K562 (cell line): ENCODE data around the gene GRK4. TPM values are rescaled to one million over a fixed set of nuclear protein-coding genes. Genes with fewer than 3 reads are reported as not detected.

Experiments used
- CBFB ChIP-seq: sonication (generic); formaldehyde crosslinking; IDR thresholded peaks from 2 replicates; pipeline ENCODE4 v1.4.0; 2020; ENCODE audit warnings: mild to moderate bottlenecking, missing genetic modification reagents
- ETV1 ChIP-seq: fragments of 450-650 bp; conservative IDR thresholded peaks from 2 replicates; pipeline ENCODE4 v1.6.1; 2016; ENCODE audit warnings: missing genetic modification characterization, control low read depth, low read depth, missing compliant biosample characterization
- KLF1 ChIP-seq: fragments of 450-650 bp; IDR thresholded peaks from 2 replicates; pipeline ENCODE4 v1.6.1; 2016; ENCODE audit warnings: missing genetic modification characterization, missing compliant biosample characterization
- POLR2G ChIP-seq: fragments of 200-400 bp; formaldehyde crosslinking; IDR thresholded peaks from 2 replicates; pipeline ENCODE4 v1.6.1; 2017; ENCODE audit warnings: low read depth, mild to moderate bottlenecking, antibody characterized with exemption, low read length, moderate library complexity
- PURB ChIP-seq: sonication (generic); formaldehyde crosslinking; IDR thresholded peaks from 2 replicates; pipeline ENCODE4 v1.9.0; 2021; ENCODE audit warnings: low read depth, mild to moderate bottlenecking, missing genetic modification reagents
- SRSF1 ChIP-seq: fragments of 200-400 bp; formaldehyde crosslinking; IDR thresholded peaks from 2 replicates; pipeline ENCODE4 v1.6.1; 2017; ENCODE audit warnings: mild to moderate bottlenecking, low read depth, low read length, moderate library complexity
- U2AF1 ChIP-seq: fragments of 200-400 bp; formaldehyde crosslinking; optimal IDR thresholded peaks from 2 replicates; pipeline ENCODE3; 2017; ENCODE audit warnings: mild to moderate bottlenecking, low read depth, low read length, moderate library complexity
- YY1 ChIP-seq, 3 experiments: IDR thresholded peaks; 2 replicates each; pipeline ENCODE4 v1.6.1; 2011; ENCODE audit warnings: low read length in 2 of 3, mild to moderate bottlenecking in 2 of 3, moderate library complexity in 2 of 3, borderline replicate concordance in 1 of 3, control low read depth in 1 of 3, low read depth in 1 of 3; ENCODE audit not compliant: insufficient read depth in 3 of 3, insufficient replicate concordance in 2 of 3, control insufficient read depth in 1 of 3, insufficient read length in 1 of 3; ENCODE audit errors: extremely low read depth in 1 of 3
- ZNF184 ChIP-seq: sonication (generic); formaldehyde crosslinking; IDR thresholded peaks from 2 replicates; pipeline ENCODE4 v1.5.0; 2020; ENCODE audit warnings: missing genetic modification reagents
- ZNF23 ChIP-seq: fragments of 250-450 bp; sonication (Bioruptor Pico); IDR thresholded peaks from 2 replicates; pipeline ENCODE4 v1.4.0; 2020; ENCODE audit warnings: mild to moderate bottlenecking
- ZNF3 ChIP-seq: fragments of 250-450 bp; sonication (Bioruptor Pico); IDR thresholded peaks from 2 replicates; pipeline ENCODE4 v1.5.0; 2021; ENCODE audit warnings: mild to moderate bottlenecking, moderate library complexity
- ZNF436 ChIP-seq: fragments of 250-450, 450-650 bp; sonication (Bioruptor Pico); formaldehyde crosslinking; IDR thresholded peaks from 2 replicates; pipeline ENCODE4 v1.7.0; 2020; ENCODE audit warnings: mild to moderate bottlenecking
- polyA plus RNA-seq, 8 experiments: library from polyadenylated mRNA; depleted of rRNA in 4 of 8; stranded (reverse) in 5 of 8; unstranded in 3 of 8; fragments of >200 nt; fragmentation: Nextera tagmentation in 2 of 8; fragmentation: Illumina TruSeq in 1 of 8; extraction: Ambion mirVana in 2 of 8; extraction: Trizol in 1 of 8; gene quantifications; 2 replicates each; pipeline versions ENCODE4 v1.2.1 to v1.2.3, GENCODE V29; 2011 to 2014; ENCODE audit warnings: inconsistent platforms in 1 of 8, missing spikeins in 1 of 8
- total RNA-seq, 7 experiments: library from RNA; depleted of rRNA in 6 of 7; stranded (reverse); fragments of >200 nt in 6 of 7; fragmentation: Illumina TruSeq in 2 of 7; extraction: Trizol in 2 of 7; gene quantifications; 2 replicates each; pipeline versions ENCODE4 v1.2.1 to v1.2.3, GENCODE V29; 2011 to 2021; ENCODE audit warnings: low replicate concordance in 1 of 7
- TF ChIP-seq, protein P1 (sequence below): fragments of 450-650 bp; IDR thresholded peaks from 2 replicates; pipeline ENCODE4 v1.7.0; 2016; ENCODE audit warnings: borderline replicate concordance
- TF ChIP-seq, protein P2 (sequence below), 2 experiments: fragments of 450-650 bp; conservative IDR thresholded peaks; 2 replicates each; pipeline ENCODE4 v1.6.1; 2017; ENCODE audit warnings: mild to moderate bottlenecking in 2 of 2, moderate library complexity in 2 of 2
- TF ChIP-seq, protein P3 (sequence below): fragments of 450-650 bp; formaldehyde crosslinking; IDR thresholded peaks from 2 replicates; pipeline ENCODE4 v1.4.0; 2020; ENCODE audit warnings: mild to moderate bottlenecking, moderate library complexity
- TF ChIP-seq, protein P4 (sequence below): fragments of 450-650 bp; IDR thresholded peaks from 2 replicates; pipeline ENCODE4 v1.6.1; 2018; ENCODE audit not compliant: partially characterized antibody

Gene GRK4
- total and polyA plus RNA-seq, 9 of the 15 experiments (the other 6 are each of a cell fraction or from before 2014, with no cell fraction given): 1.1 to 4.8 (median 2.6) TPM

DNA sequence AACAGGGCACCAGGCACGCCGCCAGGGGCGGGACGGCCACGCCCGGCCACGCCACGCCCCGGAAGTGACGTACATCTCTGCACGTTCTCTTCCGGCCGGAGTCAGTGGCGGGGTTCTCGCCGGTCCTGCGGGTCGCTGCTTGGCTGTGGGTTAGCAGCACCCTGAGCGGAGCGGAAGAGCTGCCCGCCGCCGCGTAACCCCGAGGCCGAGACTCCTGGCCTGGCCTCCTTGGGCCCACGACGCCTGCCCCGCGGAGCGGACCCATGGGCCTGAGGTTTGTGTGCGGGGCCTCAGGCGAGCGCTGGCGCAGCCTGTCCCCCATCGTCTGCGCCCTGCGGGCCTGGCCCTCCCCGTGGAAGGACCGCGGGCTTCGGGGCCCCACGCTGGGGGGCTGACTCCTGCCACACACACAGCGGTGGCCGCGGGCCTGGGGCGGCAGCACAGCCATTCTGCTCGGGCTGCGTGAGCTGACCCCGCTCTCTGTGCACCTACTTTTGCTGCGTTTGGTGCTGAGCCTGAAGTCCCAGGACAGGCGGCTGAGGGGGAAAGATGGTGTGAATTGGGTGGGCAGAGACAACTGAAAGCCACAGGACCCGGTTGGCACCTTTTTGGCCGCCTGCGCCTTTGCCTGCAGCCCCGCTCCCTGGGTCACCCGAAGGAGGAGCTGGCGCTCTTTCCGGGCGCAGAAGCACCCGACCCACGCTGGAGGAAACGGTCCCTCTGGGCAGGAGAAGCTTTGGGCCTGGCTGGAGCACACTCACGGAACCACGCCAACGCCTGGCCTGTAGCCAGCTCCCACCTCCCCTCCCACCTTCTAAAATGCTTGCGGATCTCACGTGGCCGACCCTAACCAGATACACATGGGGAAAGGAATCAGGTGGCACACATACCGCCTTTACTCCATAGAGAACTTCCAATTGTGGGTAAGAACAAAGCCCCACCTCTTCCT is 28.3 kb upstream of the GRK4 start (continued):
- TF ChIP-seq, protein P1, sequence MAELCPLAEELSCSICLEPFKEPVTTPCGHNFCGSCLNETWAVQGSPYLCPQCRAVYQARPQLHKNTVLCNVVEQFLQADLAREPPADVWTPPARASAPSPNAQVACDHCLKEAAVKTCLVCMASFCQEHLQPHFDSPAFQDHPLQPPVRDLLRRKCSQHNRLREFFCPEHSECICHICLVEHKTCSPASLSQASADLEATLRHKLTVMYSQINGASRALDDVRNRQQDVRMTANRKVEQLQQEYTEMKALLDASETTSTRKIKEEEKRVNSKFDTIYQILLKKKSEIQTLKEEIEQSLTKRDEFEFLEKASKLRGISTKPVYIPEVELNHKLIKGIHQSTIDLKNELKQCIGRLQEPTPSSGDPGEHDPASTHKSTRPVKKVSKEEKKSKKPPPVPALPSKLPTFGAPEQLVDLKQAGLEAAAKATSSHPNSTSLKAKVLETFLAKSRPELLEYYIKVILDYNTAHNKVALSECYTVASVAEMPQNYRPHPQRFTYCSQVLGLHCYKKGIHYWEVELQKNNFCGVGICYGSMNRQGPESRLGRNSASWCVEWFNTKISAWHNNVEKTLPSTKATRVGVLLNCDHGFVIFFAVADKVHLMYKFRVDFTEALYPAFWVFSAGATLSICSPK: no peak
- TF ChIP-seq SRSF1: no peak
- no peak for TF ChIP-seq ZNF23
- peak; percentile 87 for TF ChIP-seq KLF1 (tag)
- no peak for TF ChIP-seq ZNF3 (CRISPR knock-in tag)
- TF ChIP-seq, protein P2, sequence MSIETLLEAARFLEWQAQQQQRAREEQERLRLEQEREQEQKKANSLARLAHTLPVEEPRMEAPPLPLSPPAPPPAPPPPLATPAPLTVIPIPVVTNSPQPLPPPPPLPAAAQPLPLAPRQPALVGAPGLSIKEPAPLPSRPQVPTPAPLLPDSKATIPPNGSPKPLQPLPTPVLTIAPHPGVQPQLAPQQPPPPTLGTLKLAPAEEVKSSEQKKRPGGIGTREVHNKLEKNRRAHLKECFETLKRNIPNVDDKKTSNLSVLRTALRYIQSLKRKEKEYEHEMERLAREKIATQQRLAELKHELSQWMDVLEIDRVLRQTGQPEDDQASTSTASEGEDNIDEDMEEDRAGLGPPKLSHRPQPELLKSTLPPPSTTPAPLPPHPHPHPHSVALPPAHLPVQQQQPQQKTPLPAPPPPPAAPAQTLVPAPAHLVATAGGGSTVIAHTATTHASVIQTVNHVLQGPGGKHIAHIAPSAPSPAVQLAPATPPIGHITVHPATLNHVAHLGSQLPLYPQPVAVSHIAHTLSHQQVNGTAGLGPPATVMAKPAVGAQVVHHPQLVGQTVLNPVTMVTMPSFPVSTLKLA (conservative IDR thresholded peaks at IDR 0.05): peak; percentile 2 to 79
- TF ChIP-seq, protein P3, sequence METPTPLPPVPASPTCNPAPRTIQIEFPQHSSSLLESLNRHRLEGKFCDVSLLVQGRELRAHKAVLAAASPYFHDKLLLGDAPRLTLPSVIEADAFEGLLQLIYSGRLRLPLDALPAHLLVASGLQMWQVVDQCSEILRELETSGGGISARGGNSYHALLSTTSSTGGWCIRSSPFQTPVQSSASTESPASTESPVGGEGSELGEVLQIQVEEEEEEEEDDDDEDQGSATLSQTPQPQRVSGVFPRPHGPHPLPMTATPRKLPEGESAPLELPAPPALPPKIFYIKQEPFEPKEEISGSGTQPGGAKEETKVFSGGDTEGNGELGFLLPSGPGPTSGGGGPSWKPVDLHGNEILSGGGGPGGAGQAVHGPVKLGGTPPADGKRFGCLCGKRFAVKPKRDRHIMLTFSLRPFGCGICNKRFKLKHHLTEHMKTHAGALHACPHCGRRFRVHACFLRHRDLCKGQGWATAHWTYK (CRISPR knock-in tag): peak; percentile 61; the same call in 1 of the 2 replicates
- TF ChIP-seq, protein P4, sequence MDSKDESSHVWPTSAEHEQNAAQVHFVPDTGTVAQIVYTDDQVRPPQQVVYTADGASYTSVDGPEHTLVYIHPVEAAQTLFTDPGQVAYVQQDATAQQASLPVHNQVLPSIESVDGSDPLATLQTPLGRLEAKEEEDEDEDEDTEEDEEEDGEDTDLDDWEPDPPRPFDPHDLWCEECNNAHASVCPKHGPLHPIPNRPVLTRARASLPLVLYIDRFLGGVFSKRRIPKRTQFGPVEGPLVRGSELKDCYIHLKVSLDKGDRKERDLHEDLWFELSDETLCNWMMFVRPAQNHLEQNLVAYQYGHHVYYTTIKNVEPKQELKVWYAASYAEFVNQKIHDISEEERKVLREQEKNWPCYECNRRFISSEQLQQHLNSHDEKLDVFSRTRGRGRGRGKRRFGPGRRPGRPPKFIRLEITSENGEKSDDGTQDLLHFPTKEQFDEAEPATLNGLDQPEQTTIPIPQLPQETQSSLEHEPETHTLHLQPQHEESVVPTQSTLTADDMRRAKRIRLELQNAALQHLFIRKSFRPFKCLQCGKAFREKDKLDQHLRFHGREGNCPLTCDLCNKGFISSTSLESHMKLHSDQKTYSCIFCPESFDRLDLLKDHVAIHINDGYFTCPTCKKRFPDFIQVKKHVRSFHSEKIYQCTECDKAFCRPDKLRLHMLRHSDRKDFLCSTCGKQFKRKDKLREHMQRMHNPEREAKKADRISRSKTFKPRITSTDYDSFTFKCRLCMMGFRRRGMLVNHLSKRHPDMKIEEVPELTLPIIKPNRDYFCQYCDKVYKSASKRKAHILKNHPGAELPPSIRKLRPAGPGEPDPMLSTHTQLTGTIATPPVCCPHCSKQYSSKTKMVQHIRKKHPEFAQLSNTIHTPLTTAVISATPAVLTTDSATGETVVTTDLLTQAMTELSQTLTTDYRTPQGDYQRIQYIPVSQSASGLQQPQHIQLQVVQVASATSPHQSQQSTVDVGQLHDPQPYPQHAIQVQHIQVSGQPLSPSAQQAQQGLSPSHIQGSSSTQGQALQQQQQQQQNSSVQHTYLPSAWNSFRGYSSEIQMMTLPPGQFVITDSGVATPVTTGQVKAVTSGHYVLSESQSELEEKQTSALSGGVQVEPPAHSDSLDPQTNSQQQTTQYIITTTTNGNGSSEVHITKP: peak; percentile 26
- 0 out of 2 replicates have a peak, but pooled peaks have one; percentile 38 for TF ChIP-seq CBFB (CRISPR knock-in tag)
- TF ChIP-seq YY1 (IDR thresholded peaks at IDR 0.05; ENCODE audit: borderline replicate concordance in 1 of 3, control insufficient read depth in 1 of 3, extremely low read depth in 1 of 3, insufficient read depth in 3 of 3, insufficient read length in 1 of 3, insufficient replicate concordance in 2 of 3, low read depth in 1 of 3, low read length in 2 of 3): peak in 2 of 3 experiments; percentile 8 to 67
- TF ChIP-seq ZNF184 (CRISPR knock-in tag): no peak
- no peak for TF ChIP-seq U2AF1
- TF ChIP-seq ETV1 (tag): peak; percentile 67
- no peak for TF ChIP-seq PURB (CRISPR knock-in tag)
- no peak for TF ChIP-seq ZNF436
- peak; percentile 90 for TF ChIP-seq POLR2G
